HepG2 (cell line): ENCODE data around the gene ALDH1A1. TPM values are rescaled to one million over a fixed set of nuclear protein-coding genes. Genes with fewer than 3 reads are reported as not detected.

Source experiments
- DMTF1 ChIP-seq: sonication (generic); formaldehyde crosslinking; IDR thresholded peaks from 2 replicates; pipeline ENCODE4 v1.4.0; 2020; ENCODE audit warnings: mild to moderate bottlenecking, missing genetic modification reagents
- EHMT2 ChIP-seq: fragments of 200-600 bp; sonication (generic); IDR thresholded peaks from 2 replicates; pipeline ENCODE4 v1.7.0; 2017; ENCODE audit warnings: antibody characterized with exemption, low read depth, low read length, borderline replicate concordance
- FOXC1 ChIP-seq: sonication (generic); formaldehyde crosslinking; IDR thresholded peaks from 2 replicates; pipeline ENCODE4 v1.8.0; 2022; ENCODE audit warnings: mild to moderate bottlenecking, missing genetic modification reagents, borderline replicate concordance
- GTF2F1 ChIP-seq: fragments of 150-350 bp; IDR thresholded peaks from 2 replicates; pipeline ENCODE4 v1.6.1; 2014; ENCODE audit warnings: low read length
- HIC2 ChIP-seq: sonication (generic); formaldehyde crosslinking; IDR thresholded peaks from 2 replicates; pipeline ENCODE4 v1.9.0; 2022; ENCODE audit warnings: low read depth, missing genetic modification reagents
- KMT2B ChIP-seq: IDR thresholded peaks from 2 replicates; pipeline ENCODE4 v1.6.1; 2016; ENCODE audit warnings: missing genetic modification reagents, missing compliant biosample characterization
- LBX2 ChIP-seq: sonication (generic); formaldehyde crosslinking; IDR thresholded peaks from 2 replicates; pipeline ENCODE4 v1.5.0; 2020; ENCODE audit warnings: missing genetic modification reagents, mild to moderate bottlenecking, borderline replicate concordance
- LCORL ChIP-seq, 2 experiments: fragments of 450-650 bp in 1 of 2; sonication (generic) in 1 of 2; formaldehyde crosslinking in 1 of 2; IDR thresholded peaks; 2 replicates each; pipeline versions ENCODE4 v1.5.0 to v1.6.1; 2017 to 2020; ENCODE audit warnings: antibody characterized with exemption in 1 of 2, missing genetic modification reagents in 1 of 2
- NCOR1 ChIP-seq: fragments of 200-600 bp; sonication (generic); IDR thresholded peaks from 2 replicates; pipeline ENCODE4 v1.7.0; 2017; ENCODE audit warnings: antibody characterized with exemption, low read length, borderline replicate concordance
- RXRA ChIP-seq: sonication (generic); formaldehyde crosslinking; IDR thresholded peaks from 2 replicates; pipeline ENCODE4 v1.5.1; 2020; ENCODE audit warnings: missing genetic modification reagents
- SOX13 ChIP-seq, 3 experiments: fragments of 450-650 bp in 1 of 3; sonication (generic) in 1 of 3; formaldehyde crosslinking in 1 of 3; IDR thresholded peaks in 2 of 3; conservative IDR thresholded peaks in 1 of 3; 2 replicates each; pipeline versions ENCODE4 v1.5.0 to v1.6.1; 2016 to 2020; ENCODE audit warnings: antibody characterized with exemption in 1 of 3, mild to moderate bottlenecking in 1 of 3, missing compliant biosample characterization in 1 of 3, missing genetic modification reagents in 1 of 3, moderate library complexity in 1 of 3
- SSRP1 ChIP-seq: IDR thresholded peaks from 2 replicates; pipeline ENCODE4 v1.6.1; 2016; ENCODE audit warnings: control low read depth
- ZBTB8A ChIP-seq: sonication (generic); formaldehyde crosslinking; IDR thresholded peaks from 2 replicates; pipeline ENCODE4 v1.4.0; 2020; ENCODE audit warnings: mild to moderate bottlenecking, low read depth, missing genetic modification reagents, borderline replicate concordance
- ZFP36 ChIP-seq: fragments of 150-350 bp; IDR thresholded peaks from 2 replicates; pipeline ENCODE4 v1.6.1; 2018; ENCODE audit warnings: borderline replicate concordance, low read length, low read depth; ENCODE audit not compliant: partially characterized antibody
- ZNF432 ChIP-seq: sonication (generic); formaldehyde crosslinking; IDR thresholded peaks from 2 replicates; pipeline ENCODE4 v1.5.0; 2020; ENCODE audit warnings: missing genetic modification reagents, mild to moderate bottlenecking, borderline replicate concordance
- ZNF549 ChIP-seq: sonication (generic); formaldehyde crosslinking; IDR thresholded peaks from 2 replicates; pipeline ENCODE4 v1.5.0; 2020; ENCODE audit warnings: missing genetic modification reagents
- ZNF567 ChIP-seq: sonication (generic); formaldehyde crosslinking; IDR thresholded peaks from 2 replicates; pipeline ENCODE4 v1.8.1; 2023; ENCODE audit warnings: mild to moderate bottlenecking, missing genetic modification reagents, borderline replicate concordance
- ZNF720 ChIP-seq: sonication (generic); formaldehyde crosslinking; IDR thresholded peaks from 2 replicates; pipeline ENCODE4 v1.4.0; 2020; ENCODE audit warnings: missing genetic modification reagents
- ZNF724P ChIP-seq: sonication (generic); formaldehyde crosslinking; IDR thresholded peaks from 2 replicates; pipeline ENCODE4 v1.8.0; 2022; ENCODE audit warnings: missing genetic modification reagents, borderline replicate concordance
- ZNF746 ChIP-seq: sonication (generic); formaldehyde crosslinking; IDR thresholded peaks from 2 replicates; pipeline ENCODE4 v1.8.0; 2022; ENCODE audit warnings: mild to moderate bottlenecking, missing genetic modification reagents
- ZSCAN30 ChIP-seq: sonication (generic); formaldehyde crosslinking; IDR thresholded peaks from 2 replicates; pipeline ENCODE4 v1.5.0; 2020; ENCODE audit warnings: mild to moderate bottlenecking, missing genetic modification reagents
- polyA plus RNA-seq, 8 experiments: library from polyadenylated mRNA; depleted of rRNA in 3 of 8; stranded (reverse) in 7 of 8; unstranded in 1 of 8; fragments of >200 nt; fragmentation: Illumina TruSeq in 4 of 8; extraction: Trizol in 4 of 8; gene quantifications; 2 replicates each; pipeline versions ENCODE4 v1.2.1 to v1.2.3, GENCODE V29; 2011 to 2016; ENCODE audit warnings: low read depth in 4 of 8, missing spikeins in 1 of 8, mixed read lengths in 1 of 8; ENCODE audit not compliant: insufficient read depth in 1 of 8
- total RNA-seq, 5 experiments: library from RNA; depleted of rRNA; stranded (reverse); fragments of >200 nt; fragmentation: Illumina TruSeq; extraction: Trizol; gene quantifications; 2 replicates each; pipeline ENCODE4 v1.2.3, GENCODE V29; 2016; ENCODE audit warnings: low read depth in 1 of 5
- TF ChIP-seq, protein P1 (sequence below): IDR thresholded peaks from 2 replicates; pipeline ENCODE4 v1.6.1; 2016; ENCODE audit warnings: low read depth, control low read depth

Gene ALDH1A1
- total and polyA plus RNA-seq, 2 of the 13 experiments (the other 11 are each of a cell fraction or from before 2014, with no cell fraction given) = 88.2 to 439 TPM

GRCh38 chr9:72997387-72997995 lies 44.6 kb upstream of the ALDH1A1 start (continued):
- TF ChIP-seq FOXC1 (peak; percentile 35; the same call in 1 of the 2 replicates), LCORL (IDR thresholded peaks at IDR 0.05) (no peak), LCORL (CRISPR knock-in tag; IDR thresholded peaks at IDR 0.05) (peak; percentile 72), GTF2F1 (no peak), NCOR1 (peak; percentile 78; the same call in 1 of the 2 replicates), ZNF724P (CRISPR knock-in tag) (peak; percentile 33; the same call in 1 of the 2 replicates), DMTF1 (CRISPR knock-in tag) (no peak), ZSCAN30 (no peak), HIC2 (CRISPR knock-in tag) (no peak), ZNF567 (CRISPR knock-in tag) (no peak), ZBTB8A (CRISPR knock-in tag) (no peak), EHMT2 (peak; percentile 63; the same call in 1 of the 2 replicates), RXRA (CRISPR knock-in tag) (peak; percentile 89), ZNF746 (CRISPR knock-in tag) (no peak), ZNF720 (CRISPR knock-in tag) (no peak), SOX13 (IDR thresholded peaks at IDR 0.05) (peak; percentile 76), SOX13 (CRISPR knock-in tag; conservative IDR thresholded peaks at IDR 0.05 in 1 of 2, IDR thresholded peaks at IDR 0.05 in 1 of 2) (peak in 1 of 2 experiments; percentile 94; a peak in 2 of 4 replicates), ZNF432 (no peak), LBX2 (CRISPR knock-in tag) (no peak), SSRP1 (no peak; the same call in 1 of the 2 replicates), KMT2B (CRISPR knock-in tag) (0 out of 2 replicates have a peak, but pooled peaks have one; percentile 20), ZNF549 (CRISPR knock-in tag) (no peak), ZFP36 (no peak)
- TF ChIP-seq, protein P1, sequence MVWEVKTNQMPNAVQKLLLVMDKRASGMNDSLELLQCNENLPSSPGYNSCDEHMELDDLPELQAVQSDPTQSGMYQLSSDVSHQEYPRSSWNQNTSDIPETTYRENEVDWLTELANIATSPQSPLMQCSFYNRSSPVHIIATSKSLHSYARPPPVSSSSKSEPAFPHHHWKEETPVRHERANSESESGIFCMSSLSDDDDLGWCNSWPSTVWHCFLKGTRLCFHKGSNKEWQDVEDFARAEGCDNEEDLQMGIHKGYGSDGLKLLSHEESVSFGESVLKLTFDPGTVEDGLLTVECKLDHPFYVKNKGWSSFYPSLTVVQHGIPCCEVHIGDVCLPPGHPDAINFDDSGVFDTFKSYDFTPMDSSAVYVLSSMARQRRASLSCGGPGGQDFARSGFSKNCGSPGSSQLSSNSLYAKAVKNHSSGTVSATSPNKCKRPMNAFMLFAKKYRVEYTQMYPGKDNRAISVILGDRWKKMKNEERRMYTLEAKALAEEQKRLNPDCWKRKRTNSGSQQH (CRISPR knock-in tag) = 0 out of 2 replicates have a peak, but pooled peaks have one; percentile 37
